Muscle layer of colon (tissue), 2 donors: ENCODE results near the gene CPLX1.

Experiments
- H3K27ac ChIP-seq: one replicate; pipeline ENCODE4 v1.7.0; 2013; ENCODE audit warnings: low read depth, mild to moderate bottlenecking, low read length, moderate library complexity
- H3K27me3 ChIP-seq, 2 donors: one replicate each; pipeline ENCODE4 v1.7.0; 2013; ENCODE audit warnings: low read length in 2 of 2, mild to moderate bottlenecking in 2 of 2; ENCODE audit not compliant: insufficient read depth in 2 of 2, control insufficient read depth in 1 of 2
- H3K36me3 ChIP-seq: one replicate; pipeline ENCODE4 v1.7.0; 2013; ENCODE audit warnings: mild to moderate bottlenecking, low read length; ENCODE audit not compliant: insufficient read depth
- H3K4me1 ChIP-seq: one replicate; pipeline ENCODE4 v1.7.0; 2013; ENCODE audit warnings: mild to moderate bottlenecking, low read length; ENCODE audit not compliant: insufficient read depth
- H3K4me3 ChIP-seq, 2 donors: one replicate each; pipeline ENCODE4 v1.7.0; 2013; ENCODE audit warnings: low read length in 2 of 2, low read depth in 1 of 2, mild to moderate bottlenecking in 1 of 2, moderate library complexity in 1 of 2
- H3K9ac ChIP-seq: one replicate; pipeline ENCODE4 v1.7.0; 2013; ENCODE audit warnings: low read length
- H3K9me3 ChIP-seq: one replicate; pipeline ENCODE4 v1.7.0; 2013; ENCODE audit warnings: mild to moderate bottlenecking, low read length
- donor health status: abdominal sarcoma.
- donor health status: Adenocarcinoma of cecum.

The CPLX1 gene

GRCh38 chr4:825971-826330 is at the start of gene CPLX1:
Gene CPLX1, minus strand, starts transcription at chr4:826129. Its CDS starts 1,607 bp downstream, at chr4:824522.
- H3K27me3 ChIP-seq = peaks cover 30 to 88% of the 10 kb centered on the region in 2 donors

GRCh38 chr4:874971-875817 is 49.3 kb upstream of the CPLX1 start:
- no peaks in the 10 kb centered on the region for H3K9me3 ChIP-seq
- no peaks in the 10 kb centered on the region for H3K4me1 ChIP-seq
- H3K4me3 ChIP-seq = no peak overlapping the region
- H3K27me3 ChIP-seq = no peaks in the 10 kb centered on the region
- H3K36me3 ChIP-seq = peaks cover 31% of the 10 kb centered on the region
- no peak overlapping the region for H3K27ac ChIP-seq
- no peak overlapping the region for H3K9ac ChIP-seq

More at GRCh38 chr4:825971-826330, at the start of gene CPLX1:
- Histone ChIP-seq H3K36me3 (no peaks in the 10 kb centered on the region), H3K9me3 (no peaks in the 10 kb centered on the region), H3K9ac (no peak within 1 kb of the TSS), H3K4me3 (no peak within 1 kb of the TSS), H3K4me1 (no peaks in the 10 kb centered on the region), H3K27ac (no peak within 1 kb of the TSS)

GRCh38 chr4:874056-874455 is 48.1 kb upstream of the CPLX1 start:
- no peaks in the 10 kb centered on the region for H3K27me3 ChIP-seq
- peaks cover 30% of the 10 kb centered on the region for H3K36me3 ChIP-seq
- no peak overlapping the region for H3K27ac ChIP-seq
- no peak overlapping the region for H3K9ac ChIP-seq
- no peak overlapping the region for H3K4me3 ChIP-seq
- H3K4me1 ChIP-seq = no peaks in the 10 kb centered on the region
- H3K9me3 ChIP-seq = no peaks in the 10 kb centered on the region

GRCh38 chr4:872241-872981 is 46.5 kb upstream of the CPLX1 start:
- Histone ChIP-seq H3K4me3 (no peak overlapping the region), H3K27me3 (no peaks in the 10 kb centered on the region), H3K27ac (no peak overlapping the region), H3K4me1 (no peaks in the 10 kb centered on the region), H3K9ac (no peak overlapping the region), H3K36me3 (peaks cover 38% of the 10 kb centered on the region), H3K9me3 (no peaks in the 10 kb centered on the region)

GRCh38 chr4:871484-871883 is 45.6 kb upstream of the CPLX1 start:
- no peaks in the 10 kb centered on the region for H3K9me3 ChIP-seq
- no peaks in the 10 kb centered on the region for H3K27me3 ChIP-seq
- H3K4me3 ChIP-seq = no peak overlapping the region
- peaks cover 40% of the 10 kb centered on the region for H3K36me3 ChIP-seq
- H3K9ac ChIP-seq = no peak overlapping the region
- no peaks in the 10 kb centered on the region for H3K4me1 ChIP-seq
- H3K27ac ChIP-seq = no peak overlapping the region

GRCh38 chr4:870951-871350 is 45.0 kb upstream of the CPLX1 start:
- H3K4me1 ChIP-seq = no peaks in the 10 kb centered on the region
- no peaks in the 10 kb centered on the region for H3K27me3 ChIP-seq
- H3K36me3 ChIP-seq = peaks cover 40% of the 10 kb centered on the region
- no peak overlapping the region for H3K27ac ChIP-seq
- no peak overlapping the region for H3K4me3 ChIP-seq
- no peaks in the 10 kb centered on the region for H3K9me3 ChIP-seq
- no peak overlapping the region for H3K9ac ChIP-seq

GRCh38 chr4:869776-870175 is 43.8 kb upstream of the CPLX1 start:
- Histone ChIP-seq H3K4me3 (no peak overlapping the region), H3K4me1 (no peaks in the 10 kb centered on the region), H3K9me3 (no peaks in the 10 kb centered on the region), H3K36me3 (peaks cover 41% of the 10 kb centered on the region), H3K9ac (no peak overlapping the region), H3K27ac (no peak overlapping the region), H3K27me3 (no peaks in the 10 kb centered on the region)

- Histone ChIP-seq H3K27me3 (no peaks in the 10 kb centered on the region), H3K4me3 (no peak overlapping the region), H3K9ac (no peak overlapping the region), H3K9me3 (no peaks in the 10 kb centered on the region), H3K27ac (no peak overlapping the region), H3K36me3 (peaks cover 41% of the 10 kb centered on the region), H3K4me1 (no peaks in the 10 kb centered on the region)
These were observed 42.5 kb upstream of the CPLX1 start for GRCh38 chr4:868421-868820.

- H3K36me3 ChIP-seq = peaks cover 48% of the 10 kb centered on the region
- no peaks in the 10 kb centered on the region for H3K4me1 ChIP-seq
- H3K9ac ChIP-seq = no peak overlapping the region
- no peak overlapping the region for H3K4me3 ChIP-seq
- no peak overlapping the region for H3K27ac ChIP-seq
- H3K27me3 ChIP-seq = no peaks in the 10 kb centered on the region
- H3K9me3 ChIP-seq = no peaks in the 10 kb centered on the region
These were observed 41.8 kb upstream of the CPLX1 start for GRCh38 chr4:867526-868250.

GRCh38 chr4:866761-867390 is 40.9 kb upstream of the CPLX1 start:
- peaks cover 51% of the 10 kb centered on the region for H3K36me3 ChIP-seq
- no peak overlapping the region for H3K4me3 ChIP-seq
- H3K9ac ChIP-seq = no peak overlapping the region
- H3K27ac ChIP-seq = no peak overlapping the region
- H3K4me1 ChIP-seq = no peaks in the 10 kb centered on the region
- H3K27me3 ChIP-seq = no peaks in the 10 kb centered on the region
- H3K9me3 ChIP-seq = no peaks in the 10 kb centered on the region
